Memory B cell (primary cell): ENCODE measurements around the gene TCEA2.

Experiments
- ATAC-seq: fragments of 150-1000 bp; cut with Tn5 transposase; 2 replicates; pipeline ENCODE4 v1.10.0; 2021; ENCODE audit warnings: low read depth, mild to moderate bottlenecking, moderate library complexity
- DNase-seq, 2 donors: peaks; one replicate each; pipeline ENCODE4 v3.0.0; 2022; ENCODE audit warnings: low spot score in 2 of 2
- H3K27ac Mint-ChIP-seq: one replicate; pipeline ENCODE4 v1.8.0; 2022; ENCODE audit warnings: mild to moderate bottlenecking, moderate library complexity, mixed read lengths
- H3K27me3 Mint-ChIP-seq: one replicate; pipeline ENCODE4 v1.8.0; 2022; ENCODE audit warnings: mixed read lengths
- H3K36me3 Mint-ChIP-seq: one replicate; pipeline ENCODE4 v1.8.0; 2022; ENCODE audit warnings: mild to moderate bottlenecking, mixed read lengths
- H3K4me1 Mint-ChIP-seq: one replicate; pipeline ENCODE4 v1.8.0; 2022; ENCODE audit warnings: mixed read lengths
- H3K4me3 Mint-ChIP-seq: one replicate; pipeline ENCODE4 v1.8.0; 2022; ENCODE audit warnings: mild to moderate bottlenecking, moderate library complexity, mixed read lengths
- H3K9me3 Mint-ChIP-seq: one replicate; pipeline ENCODE4 v1.8.0; 2022; ENCODE audit warnings: mixed read lengths

TCEA2 gene

GRCh38 chr20:64102647-64103354 is 39.8 kb downstream of the TCEA2 start:
- Mint-ChIP-seq H3K4me1 (peaks cover 39% of the 10 kb centered on the region), H3K27me3 (peaks cover 2% of the 10 kb centered on the region), H3K4me3 (peak overlapping the region; percentile 89), H3K36me3 (peaks cover 6% of the 10 kb centered on the region), H3K27ac (peak overlapping the region; percentile 75), H3K9me3 (no peaks in the 10 kb centered on the region)
- no peak for ATAC-seq
- peak in 1 of 2 donors; percentile 41 for DNase-seq

- no peak for ATAC-seq
- H3K27ac Mint-ChIP-seq = peak overlapping the region; percentile 55
Observed at GRCh38 chr20:64103871-64104666, 41.1 kb downstream of the TCEA2 start.

GRCh38 chr20:64104667-64105451 is 41.9 kb downstream of the TCEA2 start:
- Mint-ChIP-seq H3K4me3 (no peak overlapping the region), H3K36me3 (no peaks in the 10 kb centered on the region), H3K27me3 (peaks cover 2% of the 10 kb centered on the region), H3K27ac (no peak overlapping the region), H3K4me1 (peaks cover 43% of the 10 kb centered on the region), H3K9me3 (no peaks in the 10 kb centered on the region)
- DNase-seq (peak in 1 of 2 donors; percentile 12), ATAC-seq (no peak)

More at GRCh38 chr20:64103871-64104666, 41.1 kb downstream of the TCEA2 start:
- Mint-ChIP-seq H3K4me3 (no peak overlapping the region), H3K4me1 (peaks cover 45% of the 10 kb centered on the region), H3K36me3 (no peaks in the 10 kb centered on the region), H3K9me3 (no peaks in the 10 kb centered on the region), H3K27me3 (peaks cover 2% of the 10 kb centered on the region)
- peak in 1 of 2 donors; percentile 10 for DNase-seq

- DNase-seq = no peak
- H3K4me3 Mint-ChIP-seq = no peak overlapping the region
Observed at GRCh38 chr20:64105846-64106434, 42.9 kb downstream of the TCEA2 start.

GRCh38 chr20:64106435-64106961 is 43.5 kb downstream of the TCEA2 start:
- Mint-ChIP-seq H3K4me1 (peaks cover 27% of the 10 kb centered on the region), H3K36me3 (no peaks in the 10 kb centered on the region)
- no peak for DNase-seq

More at GRCh38 chr20:64105846-64106434, 42.9 kb downstream of the TCEA2 start:
- Mint-ChIP-seq H3K9me3 (no peaks in the 10 kb centered on the region), H3K27me3 (peaks cover 2% of the 10 kb centered on the region), H3K4me1 (peaks cover 32% of the 10 kb centered on the region), H3K36me3 (no peaks in the 10 kb centered on the region), H3K27ac (no peak overlapping the region)
- no peak for ATAC-seq

GRCh38 chr20:64106981-64107735 is 44.2 kb downstream of the TCEA2 start, which contains the start of gene NPBWR2:
Gene NPBWR2, minus strand, starts transcription at chr20:64107565. Its CDS starts 734 bp downstream, at chr20:64106831.
- Mint-ChIP-seq H3K4me1 (peaks cover 31% of the 10 kb centered on the region), H3K27me3 (peaks cover 2% of the 10 kb centered on the region), H3K36me3 (no peaks in the 10 kb centered on the region), H3K9me3 (no peaks in the 10 kb centered on the region), H3K27ac (peak within 1 kb of the TSS; percentile 90), H3K4me3 (peak within 1 kb of the TSS; percentile 76)
- ATAC-seq (peak; percentile 72), DNase-seq (peak; percentile 38 to 39)

More at GRCh38 chr20:64106435-64106961, 43.5 kb downstream of the TCEA2 start:
- peaks cover 2% of the 10 kb centered on the region for H3K27me3 Mint-ChIP-seq
- no peak overlapping the region for H3K27ac Mint-ChIP-seq
- H3K4me3 Mint-ChIP-seq = no peak overlapping the region
- no peaks in the 10 kb centered on the region for H3K9me3 Mint-ChIP-seq
- no peak for ATAC-seq

- Mint-ChIP-seq H3K4me3 (peak overlapping the region; percentile 76), H3K9me3 (no peaks in the 10 kb centered on the region), H3K4me1 (peaks cover 30% of the 10 kb centered on the region), H3K27ac (peak overlapping the region; percentile 90), H3K36me3 (no peaks in the 10 kb centered on the region), H3K27me3 (peaks cover 2% of the 10 kb centered on the region)
- ATAC-seq (peak; percentile 86), DNase-seq (peak; percentile 38 to 48)
Observed at GRCh38 chr20:64107736-64108457, 44.9 kb downstream of the TCEA2 start.

GRCh38 chr20:64108731-64109681 is 46.0 kb downstream of the TCEA2 start:
- H3K27me3 Mint-ChIP-seq = no peaks in the 10 kb centered on the region
- H3K4me1 Mint-ChIP-seq = peaks cover 30% of the 10 kb centered on the region
- H3K27ac Mint-ChIP-seq = no peak overlapping the region
- no peak for DNase-seq
- no peaks in the 10 kb centered on the region for H3K9me3 Mint-ChIP-seq
- peak overlapping the region; percentile 76 for H3K4me3 Mint-ChIP-seq
- no peaks in the 10 kb centered on the region for H3K36me3 Mint-ChIP-seq
- ATAC-seq = no peak

- ATAC-seq = no peak
- H3K27me3 Mint-ChIP-seq = no peaks in the 10 kb centered on the region
- H3K36me3 Mint-ChIP-seq = no peaks in the 10 kb centered on the region
- H3K27ac Mint-ChIP-seq = no peak overlapping the region
- H3K9me3 Mint-ChIP-seq = no peaks in the 10 kb centered on the region
- no peak overlapping the region for H3K4me3 Mint-ChIP-seq
- H3K4me1 Mint-ChIP-seq = peaks cover 25% of the 10 kb centered on the region
- DNase-seq = peak in 1 of 2 donors; percentile 0
Observed at GRCh38 chr20:64109831-64110391, 46.9 kb downstream of the TCEA2 start.

GRCh38 chr20:64110411-64111068 is 47.5 kb downstream of the TCEA2 start:
- no peaks in the 10 kb centered on the region for H3K9me3 Mint-ChIP-seq
- no peak overlapping the region for H3K4me3 Mint-ChIP-seq
- no peak overlapping the region for H3K27ac Mint-ChIP-seq
- H3K4me1 Mint-ChIP-seq = peaks cover 25% of the 10 kb centered on the region
- ATAC-seq = no peak
- no peaks in the 10 kb centered on the region for H3K27me3 Mint-ChIP-seq
- no peaks in the 10 kb centered on the region for H3K36me3 Mint-ChIP-seq
- peak; percentile 0 to 12 for DNase-seq
